Measurements from ENCODE around the gene SPAG17.

Gene SPAG17

GRCh38 chr1:118082984-118083383 is 102.0 kb downstream of the SPAG17 start:
- Mint-ChIP-seq H3K9me3 (no peaks in the 10 kb centered on the region), H3K27me3 (peaks cover 9% of the 10 kb centered on the region), H3K4me1 (no peaks in the 10 kb centered on the region), H3K4me3 (no peak overlapping the region), H3K27ac (no peak overlapping the region)
- DNase-seq: no peak
- ATAC-seq: no peak

DNA sequence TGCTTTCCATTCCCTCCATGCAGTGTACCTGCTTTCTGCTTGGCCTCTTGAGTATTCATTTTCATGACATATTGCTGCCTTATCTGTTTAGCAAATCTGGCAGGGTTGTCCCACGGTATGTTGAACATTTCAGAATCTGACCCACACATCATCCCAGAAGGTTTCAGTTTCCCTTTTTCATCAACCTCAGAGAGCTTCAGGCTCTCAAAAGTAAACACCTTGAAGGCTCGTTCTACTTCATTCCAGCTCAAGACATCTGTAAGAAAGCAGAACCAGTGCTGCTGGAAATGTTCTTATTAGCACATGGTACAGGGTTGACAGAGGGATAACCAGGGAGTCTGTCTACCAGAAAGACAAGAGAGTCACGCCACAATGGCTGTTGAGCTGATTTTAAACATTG is 103.6 kb downstream of the SPAG17 start:
- Mint-ChIP-seq H3K9me3 (no peaks in the 10 kb centered on the region), H3K27me3 (peaks cover 9% of the 10 kb centered on the region), H3K4me3 (no peak overlapping the region), H3K4me1 (no peaks in the 10 kb centered on the region), H3K27ac (no peak overlapping the region)
- ATAC-seq: no peak
- no peak for DNase-seq

DNA sequence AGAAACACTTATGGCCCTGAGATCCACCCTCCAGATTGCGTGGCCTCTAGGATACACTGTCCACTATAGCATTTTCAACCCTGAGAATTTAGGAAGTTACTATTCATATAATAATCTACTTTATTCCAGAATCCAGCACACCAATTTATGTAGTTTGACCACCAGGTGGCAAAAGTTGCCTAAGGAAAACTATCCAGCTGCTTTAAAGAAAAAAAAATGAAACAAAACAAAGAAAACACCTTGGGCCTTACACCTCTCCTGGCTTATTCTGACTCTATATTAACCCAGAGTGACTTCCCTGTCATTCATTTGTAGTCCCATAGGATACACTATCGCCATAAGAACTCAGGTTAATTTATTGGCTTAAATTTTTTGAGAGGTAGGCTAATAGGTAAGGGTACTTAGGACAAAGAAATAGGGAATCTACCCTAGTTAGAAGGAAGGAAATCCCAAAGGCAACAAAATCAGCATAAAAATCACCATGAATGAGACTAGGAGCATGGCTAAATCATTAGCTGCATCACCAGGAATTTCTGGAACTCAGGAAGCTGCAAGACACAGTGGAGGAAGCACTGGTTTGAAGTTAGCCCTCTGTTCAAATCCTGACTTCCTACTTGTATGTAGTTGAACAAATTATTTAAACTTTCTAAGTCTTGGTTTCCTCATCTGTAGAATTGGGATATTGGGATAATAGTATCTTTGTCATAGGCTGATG is 107.5 kb downstream of the SPAG17 start:
- ATAC-seq (no peak), DNase-seq (no peak)
- no peak overlapping the region for H3K4me3 Mint-ChIP-seq
- peaks cover 4% of the 10 kb centered on the region for H3K27me3 Mint-ChIP-seq
- H3K4me1 Mint-ChIP-seq: no peaks in the 10 kb centered on the region
- H3K27ac Mint-ChIP-seq: no peak overlapping the region
- no peaks in the 10 kb centered on the region for H3K9me3 Mint-ChIP-seq

GRCh38 chr1:118075116-118075515 is 109.9 kb downstream of the SPAG17 start:
- no peak overlapping the region for H3K4me3 Mint-ChIP-seq
- ATAC-seq: no peak
- H3K9me3 Mint-ChIP-seq: no peaks in the 10 kb centered on the region
- H3K27me3 Mint-ChIP-seq: peaks cover 7% of the 10 kb centered on the region
- no peak for DNase-seq
- H3K4me1 Mint-ChIP-seq: no peaks in the 10 kb centered on the region
- no peak overlapping the region for H3K27ac Mint-ChIP-seq

DNA sequence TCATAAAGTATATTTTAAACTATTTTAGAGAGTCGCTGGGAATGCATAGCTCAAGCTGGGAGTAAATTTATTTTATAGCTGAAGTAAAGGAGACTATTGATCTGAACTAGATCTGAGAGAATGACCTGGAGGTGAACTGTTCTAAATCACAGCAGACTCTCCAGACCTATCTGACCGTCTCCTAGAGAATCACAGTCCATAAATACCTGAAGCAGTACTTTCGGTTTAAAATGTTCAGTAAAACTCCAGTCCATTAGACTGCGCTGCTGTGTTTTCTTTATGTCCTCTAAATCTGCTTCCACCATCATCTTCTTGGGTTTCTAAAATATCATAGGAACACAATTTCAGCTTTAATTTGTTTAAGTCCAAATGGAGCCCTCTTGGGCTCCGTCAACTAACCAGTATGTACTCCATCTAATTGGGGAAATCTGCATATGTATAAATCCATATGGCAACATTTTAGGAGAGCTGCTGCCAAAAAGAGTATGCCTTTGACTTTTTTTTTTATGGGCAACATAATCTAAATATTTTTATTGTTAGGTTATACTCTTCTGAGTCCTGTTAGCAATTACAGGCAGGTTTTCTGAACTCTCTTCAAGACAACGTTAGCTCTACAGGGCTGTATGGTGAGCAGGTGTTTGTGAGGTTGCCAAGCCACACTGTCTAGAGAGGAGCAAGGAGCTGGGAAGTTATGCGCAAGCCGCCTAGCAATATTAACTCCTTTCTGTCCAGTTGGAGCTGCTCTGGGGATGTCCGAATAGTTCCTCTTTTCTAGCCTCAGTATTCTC is 111.2 kb downstream of the SPAG17 start:
- H3K9me3 Mint-ChIP-seq: no peaks in the 10 kb centered on the region
- H3K4me3 Mint-ChIP-seq: no peak overlapping the region
- DNase-seq (no peak), ATAC-seq (no peak)
- H3K27ac Mint-ChIP-seq: no peak overlapping the region
- H3K4me1 Mint-ChIP-seq: no peaks in the 10 kb centered on the region
- peaks cover 7% of the 10 kb centered on the region for H3K27me3 Mint-ChIP-seq

DNA sequence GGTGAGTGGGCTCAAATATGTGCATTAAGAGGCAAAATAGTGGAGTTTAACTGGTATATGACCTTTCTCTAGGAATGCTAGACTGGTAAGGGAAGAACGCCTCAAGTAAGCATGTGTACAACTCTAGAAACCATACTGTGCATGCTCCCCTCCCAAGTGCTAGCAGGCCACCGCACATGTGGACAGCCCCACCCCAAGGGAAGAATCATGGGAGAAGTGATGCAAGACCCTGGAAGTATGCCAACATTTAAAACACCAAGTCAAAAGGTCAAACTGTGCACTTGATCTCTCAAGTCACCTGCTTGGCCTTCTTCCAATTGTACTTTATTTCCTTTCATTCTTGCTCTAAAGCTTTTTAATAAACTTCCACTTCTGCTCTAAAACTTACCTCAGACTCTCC is 135.0 kb downstream of the SPAG17 start:
- H3K27ac Mint-ChIP-seq: no peak overlapping the region

GRCh38 chr1:118047650-118048224 is 137.3 kb downstream of the SPAG17 start:
- DNase-seq (no peak), ATAC-seq (peak; percentile 31)
- Mint-ChIP-seq H3K27me3 (no peaks in the 10 kb centered on the region), H3K27ac (no peak overlapping the region), H3K9me3 (no peaks in the 10 kb centered on the region), H3K4me1 (no peaks in the 10 kb centered on the region), H3K4me3 (no peak overlapping the region)

More for the DNA sequence above, 135.0 kb downstream of the SPAG17 start:
- H3K27me3 Mint-ChIP-seq: no peaks in the 10 kb centered on the region
- no peaks in the 10 kb centered on the region for H3K4me1 Mint-ChIP-seq
- ATAC-seq (no peak), DNase-seq (no peak)
- no peaks in the 10 kb centered on the region for H3K9me3 Mint-ChIP-seq
- no peak overlapping the region for H3K4me3 Mint-ChIP-seq

DNA sequence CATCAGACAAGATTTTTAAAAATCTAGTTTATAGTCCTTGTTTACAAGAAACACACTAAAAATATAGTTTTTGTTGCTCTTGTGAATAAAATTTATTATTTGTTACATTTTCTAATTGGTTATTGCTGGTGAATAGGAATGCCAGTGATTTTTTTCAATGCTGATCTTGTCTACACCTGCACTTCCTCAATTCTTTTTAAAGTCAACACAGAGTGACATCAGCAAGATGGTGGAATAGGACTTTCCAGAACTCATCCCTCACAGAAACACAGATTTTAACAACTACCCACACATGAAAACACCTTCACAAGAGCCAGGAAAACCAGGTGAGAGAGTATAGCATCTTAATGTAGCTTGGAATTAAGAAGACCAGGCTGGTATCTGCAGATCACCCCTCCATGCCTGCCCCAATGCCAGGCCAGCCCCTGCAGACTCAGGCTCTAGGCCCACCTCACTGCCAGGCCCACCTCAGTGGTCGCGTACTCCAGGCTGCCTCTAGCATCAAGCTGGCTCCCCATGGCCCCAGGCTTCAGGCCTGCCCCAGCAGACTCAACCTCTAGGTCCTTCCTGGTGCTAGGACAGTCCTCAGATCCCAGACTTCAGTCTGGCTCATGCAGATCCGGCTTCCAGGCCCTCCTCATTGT is 137.9 kb downstream of the SPAG17 start:
- Mint-ChIP-seq H3K4me1 (no peaks in the 10 kb centered on the region), H3K9me3 (no peaks in the 10 kb centered on the region), H3K27me3 (no peaks in the 10 kb centered on the region), H3K4me3 (no peak overlapping the region), H3K27ac (no peak overlapping the region)
- DNase-seq: no peak
- no peak for ATAC-seq

DNA sequence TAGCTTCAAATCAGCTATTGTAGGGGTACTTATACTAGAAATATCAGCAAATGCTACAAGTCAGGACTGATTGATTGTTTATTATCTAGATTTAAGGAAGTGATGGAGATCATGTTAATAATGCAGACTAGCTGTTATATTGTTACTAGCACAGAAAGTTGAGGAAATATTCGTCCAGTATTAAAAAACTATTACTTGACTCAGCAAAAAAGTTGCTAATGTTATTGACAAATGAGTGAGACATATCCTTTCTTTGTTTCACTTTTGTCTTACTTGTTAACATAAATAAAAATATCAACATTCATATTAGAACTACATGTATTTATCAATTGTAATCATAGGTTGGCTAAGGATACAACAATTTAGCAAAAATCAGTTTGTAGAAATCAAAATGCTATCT is 141.4 kb downstream of the SPAG17 start:
- no peak for ATAC-seq
- Mint-ChIP-seq H3K4me1 (no peaks in the 10 kb centered on the region), H3K9me3 (no peaks in the 10 kb centered on the region), H3K27me3 (no peaks in the 10 kb centered on the region), H3K27ac (no peak overlapping the region), H3K4me3 (no peak overlapping the region)
- DNase-seq: no peak

DNA sequence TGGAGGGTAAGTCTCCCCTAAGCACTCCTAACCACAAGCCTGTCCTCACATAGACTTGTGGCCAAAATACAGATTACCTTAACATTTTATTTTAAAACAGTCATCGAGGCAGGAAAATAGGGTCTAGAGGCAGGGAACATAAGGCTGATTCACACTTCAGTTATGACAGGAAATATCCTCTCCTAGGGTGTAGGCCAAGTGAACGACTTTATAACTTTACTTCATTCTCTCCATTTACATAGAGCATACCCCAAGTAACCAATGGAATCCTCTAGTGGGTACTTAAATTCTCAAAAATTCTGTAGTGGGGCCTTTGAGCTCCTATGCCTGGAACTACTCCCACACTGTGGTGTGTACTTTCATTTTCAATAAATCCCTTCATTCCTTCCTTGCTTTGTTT is 142.5 kb downstream of the SPAG17 start:
- Mint-ChIP-seq H3K4me1 (no peaks in the 10 kb centered on the region), H3K27me3 (no peaks in the 10 kb centered on the region), H3K27ac (no peak overlapping the region), H3K4me3 (no peak overlapping the region), H3K9me3 (no peaks in the 10 kb centered on the region)
- ATAC-seq: no peak
- DNase-seq: no peak

- ATAC-seq (no peak), DNase-seq (no peak)
- no peaks in the 10 kb centered on the region for H3K4me1 Mint-ChIP-seq
- H3K4me3 Mint-ChIP-seq: no peak overlapping the region
- H3K9me3 Mint-ChIP-seq: no peaks in the 10 kb centered on the region
- no peaks in the 10 kb centered on the region for H3K27me3 Mint-ChIP-seq
- no peak overlapping the region for H3K27ac Mint-ChIP-seq
Measured at GRCh38 chr1:118039170-118039569, 145.9 kb downstream of the SPAG17 start.

DNA sequence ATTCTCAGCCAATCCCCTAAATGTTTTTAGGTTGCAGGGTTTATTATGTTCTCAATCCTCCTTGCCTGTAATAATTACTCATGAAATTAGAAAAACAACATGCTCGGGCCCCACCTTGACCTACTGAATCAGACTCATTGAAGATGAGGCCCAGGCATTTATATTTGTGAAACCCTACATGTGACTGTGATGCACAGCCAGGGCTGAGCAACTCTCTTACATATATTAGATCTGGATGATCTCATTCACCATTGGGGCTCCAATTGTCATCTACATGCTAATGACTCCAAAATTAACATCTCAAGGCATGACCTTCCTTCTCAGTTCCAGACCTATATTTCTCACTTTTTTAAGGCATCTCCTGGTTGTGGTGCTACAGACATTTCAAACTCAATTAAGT is 152.1 kb downstream of the SPAG17 start:
- no peak for ATAC-seq
- H3K4me1 Mint-ChIP-seq: no peaks in the 10 kb centered on the region

DNA sequence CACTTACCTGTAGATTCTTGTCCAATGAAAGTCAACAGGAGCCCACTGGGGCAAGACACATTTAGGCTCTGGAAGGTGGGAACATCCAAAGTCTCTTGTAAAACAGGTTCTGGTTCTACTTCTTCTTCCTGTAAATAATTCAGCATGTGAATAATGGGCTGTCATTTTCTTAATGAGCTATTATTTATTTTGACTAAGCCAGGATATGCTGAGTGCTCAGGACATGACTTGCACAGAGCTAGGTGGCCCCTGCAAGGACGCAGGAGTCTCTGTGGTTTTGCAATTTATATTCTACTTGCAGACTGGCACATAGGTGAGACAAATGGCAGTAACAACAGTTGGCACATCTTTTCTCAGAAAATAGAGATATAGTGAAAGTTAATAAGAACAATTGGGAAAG is 156.8 kb downstream of the SPAG17 start:
- peaks cover 4 to 6% of the 10 kb centered on the region in 2 donors for H3K9me3 Mint-ChIP-seq
- no peak overlapping the region for H3K4me3 Mint-ChIP-seq
- no peak for ATAC-seq
- no peaks in the 10 kb centered on the region for H3K4me1 Mint-ChIP-seq
- no peak overlapping the region for H3K27ac Mint-ChIP-seq
- H3K27me3 Mint-ChIP-seq: peaks cover 29% of the 10 kb centered on the region
- DNase-seq: no peak

More for the DNA sequence above, 152.1 kb downstream of the SPAG17 start:
- Mint-ChIP-seq H3K27ac (no peak overlapping the region), H3K4me3 (no peak overlapping the region), H3K27me3 (peaks cover 8% of the 10 kb centered on the region), H3K9me3 (peaks cover 4 to 6% of the 10 kb centered on the region in 2 donors)
- no peak for DNase-seq

GRCh38 chr1:118023199-118023598 is 161.8 kb downstream of the SPAG17 start:
- Mint-ChIP-seq H3K4me1 (no peaks in the 10 kb centered on the region), H3K27me3 (peaks cover 21% of the 10 kb centered on the region), H3K27ac (no peak overlapping the region), H3K4me3 (no peak overlapping the region), H3K9me3 (no peaks in the 10 kb centered on the region)
- no peak for DNase-seq
- no peak for ATAC-seq

GRCh38 chr1:118021668-118022067 is 163.4 kb downstream of the SPAG17 start:
- Mint-ChIP-seq H3K4me1 (no peaks in the 10 kb centered on the region), H3K27ac (no peak overlapping the region), H3K27me3 (peaks cover 25% of the 10 kb centered on the region), H3K4me3 (no peak overlapping the region), H3K9me3 (no peaks in the 10 kb centered on the region)
- DNase-seq (no peak), ATAC-seq (no peak)

- DNase-seq (no peak), ATAC-seq (no peak)
- no peaks in the 10 kb centered on the region for H3K9me3 Mint-ChIP-seq
- H3K27me3 Mint-ChIP-seq: peaks cover 11% of the 10 kb centered on the region
- H3K4me3 Mint-ChIP-seq: no peak overlapping the region
- H3K4me1 Mint-ChIP-seq: no peaks in the 10 kb centered on the region
- H3K27ac Mint-ChIP-seq: no peak overlapping the region
Measured at GRCh38 chr1:118018060-118018459, 167.0 kb downstream of the SPAG17 start.
